ENCODE data around the gene PARD6G. TPM values are rescaled to one million over a fixed set of nuclear protein-coding genes. Genes with fewer than 3 reads are reported as not detected.

Gene PARD6G
- total RNA-seq, 3 donors from 2014 or later = 1.9 to 14.4 (median 13.8) TPM

DNA sequence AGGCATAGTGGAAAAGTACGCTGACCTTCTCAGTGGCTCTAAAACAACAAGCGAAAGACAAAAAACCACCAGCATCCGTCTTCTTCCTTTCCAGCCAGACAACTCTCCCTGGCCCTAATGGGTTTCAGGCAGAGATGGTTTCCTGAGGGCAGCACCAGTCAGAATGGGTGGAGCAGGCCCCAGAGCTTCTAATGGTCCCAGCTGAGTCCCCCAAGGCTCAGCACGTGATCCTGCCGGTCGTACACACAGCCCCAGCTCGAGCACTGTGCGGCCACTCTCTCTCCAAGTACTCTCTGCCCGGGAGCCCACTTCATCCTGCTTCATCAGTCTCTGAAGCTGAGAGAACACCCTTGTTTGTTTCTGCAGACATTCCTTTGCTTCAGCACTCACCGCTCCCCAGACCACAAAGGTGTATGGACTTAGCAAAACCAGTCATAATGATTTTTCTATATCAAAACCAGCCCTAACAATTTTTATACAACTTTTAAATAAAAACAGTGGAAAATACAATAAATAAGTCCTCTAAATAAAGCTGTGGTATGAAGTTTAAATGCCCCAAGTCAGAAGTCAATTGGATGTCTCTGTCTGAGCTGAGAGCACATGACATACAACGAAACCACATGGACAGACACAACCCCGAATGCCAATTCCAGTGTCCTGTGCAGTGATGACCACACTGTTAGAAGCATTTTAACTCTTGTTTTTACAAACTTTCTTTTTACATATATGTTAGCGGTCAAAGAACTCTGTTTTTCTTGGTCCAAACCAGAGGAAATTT is 63.9 kb downstream of the PARD6G start:
- Histone ChIP-seq H3K9me3 (no peaks in the 10 kb centered on the region), H3K27ac (no peak overlapping the region), H3K36me3 (no peaks in the 10 kb centered on the region), H3K27me3 (no peaks in the 10 kb centered on the region), H3K4me3 (no peak overlapping the region), H3K4me1 (no peaks in the 10 kb centered on the region)
- TF ChIP-seq POLR2AphosphoS5 (IDR thresholded peaks at IDR 0.05) (no peak), CTCF (IDR thresholded peaks at IDR 0.05) (no peak), POLR2A (IDR thresholded peaks at IDR 0.05) (no peak)
- DNase-seq (ENCODE audit: low spot score in 2 of 2) = no peak
- intact Hi-C loops (cut with DNase I; ENCODE audit: low total_unique reads) = no loop called here

GRCh38 chr18:80182855-80183254 is 64.5 kb downstream of the PARD6G start:
- H3K27me3 ChIP-seq = no peaks in the 10 kb centered on the region
- no peaks in the 10 kb centered on the region for H3K4me1 ChIP-seq
- no peak for TF ChIP-seq CTCF (IDR thresholded peaks at IDR 0.05)
- TF ChIP-seq POLR2A (IDR thresholded peaks at IDR 0.05) = no peak
- TF ChIP-seq POLR2AphosphoS5 (IDR thresholded peaks at IDR 0.05) = no peak

GRCh38 chr18:80181642-80182461 is 65.5 kb downstream of the PARD6G start:
- H3K36me3 ChIP-seq = no peaks in the 10 kb centered on the region
- TF ChIP-seq CTCF (IDR thresholded peaks at IDR 0.05) (no peak), POLR2AphosphoS5 (IDR thresholded peaks at IDR 0.05) (no peak), POLR2A (IDR thresholded peaks at IDR 0.05) (no peak)
- no peaks in the 10 kb centered on the region for H3K27me3 ChIP-seq
- intact Hi-C loops (cut with DNase I; ENCODE audit: low total_unique reads) = no loop called here
- H3K4me3 ChIP-seq = no peak overlapping the region
- H3K4me1 ChIP-seq = no peaks in the 10 kb centered on the region
- H3K9me3 ChIP-seq = no peaks in the 10 kb centered on the region
- DNase-seq (ENCODE audit: low spot score in 2 of 2) = no peak
- H3K27ac ChIP-seq = peak overlapping the region in 1 of 2 donors; percentile 12

More at GRCh38 chr18:80182855-80183254, 64.5 kb downstream of the PARD6G start:
- intact Hi-C loops (cut with DNase I; ENCODE audit: low total_unique reads) = no loop called here
- Histone ChIP-seq H3K27ac (no peak overlapping the region), H3K4me3 (no peak overlapping the region), H3K36me3 (no peaks in the 10 kb centered on the region), H3K9me3 (no peaks in the 10 kb centered on the region)
- no peak for DNase-seq (ENCODE audit: low spot score in 2 of 2)

- no peak for DNase-seq (ENCODE audit: low spot score in 2 of 2)
- no peaks in the 10 kb centered on the region for H3K4me1 ChIP-seq
- no peaks in the 10 kb centered on the region for H3K36me3 ChIP-seq
- no peak overlapping the region for H3K4me3 ChIP-seq
- TF ChIP-seq POLR2AphosphoS5 (IDR thresholded peaks at IDR 0.05) (no peak), POLR2A (IDR thresholded peaks at IDR 0.05) (no peak), CTCF (IDR thresholded peaks at IDR 0.05) (no peak)
- intact Hi-C loops (cut with DNase I; ENCODE audit: low total_unique reads) = no loop called here
- H3K27ac ChIP-seq = peak overlapping the region in 1 of 2 donors; percentile 12
- H3K27me3 ChIP-seq = no peaks in the 10 kb centered on the region
- no peaks in the 10 kb centered on the region for H3K9me3 ChIP-seq
Measured at GRCh38 chr18:80180778-80181564, 66.3 kb downstream of the PARD6G start.
